KMS-11 (cell line): Measurements from ENCODE around the gene OR10J1.

Experiments
- H2AFZ ChIP-seq: fragments of 200-600 bp; sonication (generic); 2 replicates; pipeline ENCODE4 v1.6.1; 2016; ENCODE audit warnings: antibody characterized with exemption, mixed run types, low read depth
- H3K27ac ChIP-seq: fragments of 200-600 bp; sonication (generic); 2 replicates; pipeline ENCODE4 v1.6.1; 2016; ENCODE audit warnings: mild to moderate bottlenecking, mixed run types
- H3K27me3 ChIP-seq: fragments of 200-600 bp; sonication (generic); 2 replicates; pipeline ENCODE4 v1.6.1; 2017; ENCODE audit warnings: mild to moderate bottlenecking, low read depth, mixed run types, moderate library complexity; ENCODE audit not compliant: insufficient read depth
- H3K36me3 ChIP-seq: fragments of 200-600 bp; sonication (generic); 2 replicates; pipeline ENCODE4 v1.6.1; 2017; ENCODE audit warnings: mild to moderate bottlenecking, mixed run types; ENCODE audit not compliant: insufficient read depth
- H3K4me1 ChIP-seq: fragments of 200-600 bp; sonication (generic); 2 replicates; pipeline ENCODE4 v1.6.1; 2016; ENCODE audit warnings: mild to moderate bottlenecking, low read depth, mixed run types; ENCODE audit not compliant: poor library complexity, severe bottlenecking
- H3K4me2 ChIP-seq: fragments of 200-600 bp; sonication (generic); 2 replicates; pipeline ENCODE4 v1.7.0; 2016; ENCODE audit warnings: mild to moderate bottlenecking, mixed run types
- H3K4me3 ChIP-seq: fragments of 200-600 bp; sonication (generic); IDR thresholded peaks from 2 replicates; pipeline ENCODE4 v1.6.1; 2017; ENCODE audit warnings: low read depth, low read length, mixed read lengths; ENCODE audit not compliant: insufficient read depth
- H3K79me2 ChIP-seq: fragments of 200-600 bp; sonication (generic); 2 replicates; pipeline ENCODE4 v1.6.1; 2016; ENCODE audit warnings: low read depth, mixed run types; ENCODE audit not compliant: insufficient read depth
- H3K9ac ChIP-seq: fragments of 200-600 bp; sonication (generic); 2 replicates; pipeline ENCODE4 v1.6.1; 2016; ENCODE audit warnings: mild to moderate bottlenecking, mixed run types
- H4K20me1 ChIP-seq: fragments of 200-600 bp; sonication (generic); 2 replicates; pipeline ENCODE4 v1.6.1; 2016; ENCODE audit warnings: mild to moderate bottlenecking, mixed run types; ENCODE audit not compliant: insufficient read depth
- CTCF ChIP-seq: fragments of 200-600 bp; sonication (generic); conservative IDR thresholded peaks from 2 replicates; pipeline ENCODE4 v1.6.1; 2017; ENCODE audit warnings: low read depth, mild to moderate bottlenecking, antibody characterized with exemption, low read length, moderate library complexity, mixed read lengths

Gene OR10J1

GRCh38 chr1:159483501-159483900 is 44.0 kb downstream of the OR10J1 start:
- Histone ChIP-seq H3K27me3 (no peaks in the 10 kb centered on the region), H3K4me3 (no peak overlapping the region), H3K79me2 (no peaks in the 10 kb centered on the region), H3K36me3 (no peaks in the 10 kb centered on the region), H3K27ac (no peak overlapping the region), H2AFZ (no peak overlapping the region), H4K20me1 (no peaks in the 10 kb centered on the region), H3K9ac (no peak overlapping the region), H3K4me2 (no peak overlapping the region), H3K4me1 (no peaks in the 10 kb centered on the region)
- TF ChIP-seq CTCF = no peak
